Heart left ventricle (tissue), 16 donors: ENCODE data around the gene FLII. TPM values are rescaled to one million over a fixed set of nuclear protein-coding genes. Genes with fewer than 3 reads are reported as not detected.

ENCODE experiments used
- ATAC-seq, 4 donors: fragments of 200-7000 bp; cut with Tn5 transposase; one replicate each; pipeline ENCODE4 v1.9.1; 2020 to 2022; ENCODE audit warnings: moderate library complexity in 4 of 4, mild to moderate bottlenecking in 3 of 4, moderate number of reproducible peaks in 1 of 4
- DNase-seq, 5 donors: peaks; one replicate each; pipeline ENCODE4 v3.0.0-alpha.2; 2020
- H3K27ac ChIP-seq, 12 donors: fragments of 200-600 bp; sonication (generic) in 4 of 12; one replicate each; pipeline versions ENCODE4 v1.5.0 to v1.8.0; 2016 to 2022; ENCODE audit warnings: mild to moderate bottlenecking in 2 of 12
- H3K27me3 ChIP-seq, 9 donors: fragments of 200-600 bp; sonication (generic) in 2 of 9; one replicate each; pipeline versions ENCODE4 v1.5.1 to v1.8.0; 2016 to 2022; ENCODE audit warnings: mild to moderate bottlenecking in 3 of 9
- H3K36me3 ChIP-seq, 9 donors: fragments of 200-600 bp; sonication (generic) in 2 of 9; one replicate each; pipeline versions ENCODE4 v1.5.0 to v1.8.0; 2018 to 2022; ENCODE audit warnings: mild to moderate bottlenecking in 2 of 9
- H3K4me1 ChIP-seq, 12 donors: fragments of 200-600 bp; sonication (generic) in 4 of 12; one replicate each; pipeline versions ENCODE4 v1.5.0 to v1.8.0; 2016 to 2022; ENCODE audit warnings: mild to moderate bottlenecking in 3 of 12
- H3K4me3 ChIP-seq, 12 donors: fragments of 200-600 bp; sonication (generic) in 4 of 12; one replicate each; pipeline versions ENCODE4 v1.5.0 to v1.8.0; 2017 to 2022; ENCODE audit warnings: mild to moderate bottlenecking in 9 of 12, moderate library complexity in 4 of 12
- H3K9me3 ChIP-seq, 12 donors: fragments of 200-600 bp; sonication (generic) in 4 of 12; one replicate each; pipeline versions ENCODE4 v1.5.0 to v1.8.0; 2016 to 2022; ENCODE audit warnings: mild to moderate bottlenecking in 1 of 12
- CTCF ChIP-seq, 12 donors: fragments of 200-600 bp; sonication (generic) in 4 of 12; IDR thresholded peaks; one replicate each; pipeline versions ENCODE4 v1.5.0 to v1.8.0; 2018 to 2022; ENCODE audit warnings: antibody characterized with exemption in 12 of 12, mild to moderate bottlenecking in 5 of 12
- POLR2A ChIP-seq, 2 donors: fragments of 450-650 bp; IDR thresholded peaks; one replicate each; pipeline ENCODE4 v1.6.1; 2017; ENCODE audit warnings: antibody characterized with exemption in 2 of 2, mild to moderate bottlenecking in 2 of 2, moderate library complexity in 2 of 2
- WGBS, 4 donors: extraction: QIAGEN DNeasy Blood & Tissue Kit in 2 of 4; methylation state at CpG; one replicate each; pipeline versions ENCODE4 v1.1.5 to v1.1.7; 2013 to 2018; 5-methylcytosine and 5-hydroxymethylcytosine counted together
- intact Hi-C, 10 donors: fragments of 100-400 bp; cut with DNase I; formaldehyde crosslinking; loops; one replicate each; pipeline versions ENCODE4 v1.11.1 to v1.14.2; 2022
- polyA plus RNA-seq, 2 donors: library from polyadenylated mRNA; stranded (reverse); fragments of 200-250 nt; gene quantifications; one replicate each; pipeline ENCODE4 v1.2.3, GENCODE V29; 2013
- total RNA-seq, 9 donors: library from RNA; depleted of rRNA in 2 of 9; stranded (reverse); fragments of >200 nt in 2 of 9; fragmentation: NEBNext Ultra II Directional in 3 of 9; extraction: Animal tissue kit (Norgen Biotek cat#: 25700) in 3 of 9; gene quantifications; one replicate each; pipeline versions ENCODE4 v1.1.0 to v1.2.4, GENCODE V29; 2016 to 2023
- donor health status: ischemic (EF 13 %, LVEDD 7.1; RV severe dilation, severe dysfunction).
- donor health status: healthy with polysubstance abuse.
- donor health status: DM: no; HTN: yes; CAD: no.
- donor health status: DM: no; HTN: no; CAD: no.
- donor health status: ischemic (EF 25% LVEDD 6.9; RV normal size, moderate dysfunction).
- donor health status: ischemic (EF 25% LVEDD 5.7; RV mildly dilated, moderate dysfunction).
- donor health status: healthy.
- donor health status: DM: yes; HTN: yes; CAD: no.
- donor health status: ischemic (EF 35%, LVEDD 5.7; RV mildly dilated, moderate dysfunction).
- donor health status: nonischemic (EF 11% LVEDD 7.7; RV severe dilation, severe dysfunction).
- donor health status: DM: yes; HTN: yes; CAD: no.
- donor health status: PGD.
- donor health status: ischemic (EF 29% LVEDD 5.4; RV normal size, mild dysfunction).
- donor health status: nonischemic (EF 23%, LVEDD 6.1; RV moderate dilation, normal function).

FLII gene
- total and polyA plus RNA-seq, 11 donors = 218 to 535 (median 321) TPM

- ATAC-seq = no peak
- no peak overlapping the region for H3K27ac ChIP-seq
Measured at GRCh38 chr17:18254888-18255649, 3.5 kb downstream of the FLII start.

GRCh38 chr17:18253947-18254821, 4.4 kb downstream of the FLII start:
- Histone ChIP-seq H3K36me3 (peaks cover 5 to 76% (median 72%) of the 10 kb centered on the region in 9 donors), H3K4me3 (no peak overlapping the region), H3K27me3 (no peaks in the 10 kb centered on the region), H3K9me3 (no peaks in the 10 kb centered on the region), H3K4me1 (peaks cover 6 to 27% (median 23%) of the 10 kb centered on the region in 12 donors), H3K27ac (no peak overlapping the region)
- no peak for ATAC-seq
- no peak for DNase-seq
- TF ChIP-seq POLR2A (IDR thresholded peaks at IDR 0.05) (no peak), CTCF (IDR thresholded peaks at IDR 0.05) (no peak)
- intact Hi-C loops = loop anchor here in 2 of 10 donors (5.0 to 10.0 kb wide), 2 partner anchors 58 to 61 kb away; partner anchors contain the start of genes TOP3A (in 2 of the 2) and SMCR8 (in 1 of the 2)
- 88 to 95% (median 92%) methylated on average over 22 to 27 of the region's 27 CpGs for WGBS, 4 donors

More at GRCh38 chr17:18254888-18255649, 3.5 kb downstream of the FLII start:
- DNase-seq = no peak
- no peak overlapping the region for H3K4me3 ChIP-seq
- TF ChIP-seq POLR2A (IDR thresholded peaks at IDR 0.05) (no peak), CTCF (IDR thresholded peaks at IDR 0.05) (no peak)
- H3K27me3 ChIP-seq = no peaks in the 10 kb centered on the region
- WGBS, 4 donors = 91 to 99% (median 96%) methylated on average over 6 to 8 of the region's 8 CpGs
- peaks cover 6 to 36% (median 30%) of the 10 kb centered on the region in 12 donors for H3K4me1 ChIP-seq
- H3K36me3 ChIP-seq = peaks cover 5 to 67% (median 63%) of the 10 kb centered on the region in 9 donors
- H3K9me3 ChIP-seq = no peaks in the 10 kb centered on the region
- intact Hi-C loops = loop anchor here in 3 of 10 donors (5.0 to 10.0 kb wide), 3 partner anchors 57 to 68 kb away; partner anchors contain the start of genes TOP3A (in 2 of the 3) and SMCR8 (in 1 of the 3)

GRCh38 chr17:18253187-18253884, 5.2 kb downstream of the FLII start:
- Histone ChIP-seq H3K36me3 (peaks cover 5 to 85% (median 81%) of the 10 kb centered on the region in 9 donors), H3K27me3 (no peaks in the 10 kb centered on the region)
- TF ChIP-seq POLR2A (IDR thresholded peaks at IDR 0.05) (no peak), CTCF (IDR thresholded peaks at IDR 0.05) (no peak)

More at GRCh38 chr17:18253187-18253884, 5.2 kb downstream of the FLII start:
- ATAC-seq = no peak
- Histone ChIP-seq H3K9me3 (no peaks in the 10 kb centered on the region), H3K4me3 (no peak overlapping the region), H3K27ac (no peak overlapping the region), H3K4me1 (peaks cover 6 to 29% (median 26%) of the 10 kb centered on the region in 12 donors)
- WGBS, 4 donors = 85 to 93% (median 90%) methylated on average over 2 to 16 of the region's 16 CpGs
- no peak for DNase-seq
- intact Hi-C loops = loop anchor here in 2 of 10 donors (5.0 to 10.0 kb wide), 2 partner anchors 59 to 61 kb away; partner anchors contain the start of genes TOP3A (in 2 of the 2) and SMCR8 (in 1 of the 2)
